MM.1S (cell line): ENCODE data around the gene HNF4A.

Experiments used
- EZH2 ChIP-seq: fragments of 300-600 bp; sonication (generic); optimal IDR thresholded peaks from 2 replicates; pipeline ENCODE3; 2017; ENCODE audit warnings: low read depth, mild to moderate bottlenecking, antibody characterized with exemption, low read length, mixed read lengths
- EZH2phosphoT487 ChIP-seq: fragments of 300-600 bp; sonication (generic); IDR thresholded peaks from 2 replicates; pipeline ENCODE4 v1.6.1; 2018; ENCODE audit warnings: antibody characterized with exemption, low read length
- TF ChIP-seq, protein P1 (sequence below): fragments of 300-600 bp; sonication (generic); IDR thresholded peaks from 2 replicates; pipeline ENCODE4 v1.5.1; 2016; ENCODE audit warnings: antibody characterized with exemption, low read length, mixed read lengths

DNA sequence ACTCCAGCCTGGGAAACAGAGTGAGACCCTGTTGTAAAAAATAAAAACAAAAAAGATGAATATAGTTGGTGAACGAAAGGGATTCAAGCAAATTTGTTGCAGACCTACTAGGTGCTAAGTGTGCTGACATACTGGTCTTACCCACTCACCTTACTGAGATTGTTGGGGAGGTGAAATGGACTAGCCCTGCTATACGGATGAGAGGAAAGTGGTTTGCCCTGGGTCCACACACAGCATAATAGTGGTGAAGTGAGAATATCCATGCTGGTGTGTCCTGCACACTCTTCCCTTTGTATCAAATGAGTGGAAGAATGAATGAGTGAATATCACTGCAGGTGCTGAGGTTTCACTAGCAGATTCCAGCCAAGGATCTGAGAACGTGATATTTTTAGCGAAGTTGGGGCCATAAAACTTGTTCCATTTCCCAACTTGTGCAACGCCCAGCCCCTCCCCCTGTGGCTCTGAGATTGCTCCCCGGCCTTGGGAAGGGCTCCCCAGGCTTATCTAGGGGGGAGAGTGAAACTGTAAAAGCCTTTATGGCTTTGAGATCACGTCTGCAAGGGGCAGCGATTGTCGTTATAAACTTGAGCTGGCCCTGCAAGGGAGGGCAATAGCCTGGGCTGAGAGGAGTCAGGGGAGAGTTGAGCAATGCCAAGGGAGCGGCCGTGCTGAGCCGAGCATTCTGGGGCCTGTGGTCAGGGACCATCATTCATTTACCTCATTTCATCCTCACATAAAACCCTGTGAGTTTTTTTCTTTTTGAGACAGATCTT, 87.0 kb downstream of the HNF4A start:
- TF ChIP-seq, protein P1, sequence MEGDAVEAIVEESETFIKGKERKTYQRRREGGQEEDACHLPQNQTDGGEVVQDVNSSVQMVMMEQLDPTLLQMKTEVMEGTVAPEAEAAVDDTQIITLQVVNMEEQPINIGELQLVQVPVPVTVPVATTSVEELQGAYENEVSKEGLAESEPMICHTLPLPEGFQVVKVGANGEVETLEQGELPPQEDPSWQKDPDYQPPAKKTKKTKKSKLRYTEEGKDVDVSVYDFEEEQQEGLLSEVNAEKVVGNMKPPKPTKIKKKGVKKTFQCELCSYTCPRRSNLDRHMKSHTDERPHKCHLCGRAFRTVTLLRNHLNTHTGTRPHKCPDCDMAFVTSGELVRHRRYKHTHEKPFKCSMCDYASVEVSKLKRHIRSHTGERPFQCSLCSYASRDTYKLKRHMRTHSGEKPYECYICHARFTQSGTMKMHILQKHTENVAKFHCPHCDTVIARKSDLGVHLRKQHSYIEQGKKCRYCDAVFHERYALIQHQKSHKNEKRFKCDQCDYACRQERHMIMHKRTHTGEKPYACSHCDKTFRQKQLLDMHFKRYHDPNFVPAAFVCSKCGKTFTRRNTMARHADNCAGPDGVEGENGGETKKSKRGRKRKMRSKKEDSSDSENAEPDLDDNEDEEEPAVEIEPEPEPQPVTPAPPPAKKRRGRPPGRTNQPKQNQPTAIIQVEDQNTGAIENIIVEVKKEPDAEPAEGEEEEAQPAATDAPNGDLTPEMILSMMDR, result no peak
- TF ChIP-seq EZH2phosphoT487 (no peak), EZH2 (no peak)
